Ectodermal cell (in vitro differentiated cells): Measurements from ENCODE around the gene LPAR2.
"Not testable (repeated sequence)": the region's sequence is repeated elsewhere in the genome, so short reads cannot be mapped to it uniquely, and the experiment has no call there.

Source experiments
- H3K27ac ChIP-seq: 2 replicates; pipeline ENCODE4 v1.7.0; 2013; ENCODE audit warnings: mild to moderate bottlenecking, low read depth, low read length; ENCODE audit not compliant: insufficient read depth, poor library complexity, severe bottlenecking
- H3K27me3 ChIP-seq: 2 replicates; pipeline ENCODE4 v1.7.0; 2013; ENCODE audit warnings: mild to moderate bottlenecking, low read length; ENCODE audit not compliant: insufficient read depth, control insufficient read depth, poor library complexity, severe bottlenecking
- H3K36me3 ChIP-seq: one replicate; pipeline ENCODE4 v1.7.0; 2013; ENCODE audit warnings: low read length; ENCODE audit not compliant: control insufficient read depth, insufficient read depth
- H3K4me1 ChIP-seq: one replicate; pipeline ENCODE4 v1.7.0; 2013; ENCODE audit warnings: low read length; ENCODE audit not compliant: control insufficient read depth, insufficient read depth
- H3K4me3 ChIP-seq: 2 replicates; pipeline ENCODE4 v1.7.0; 2013; ENCODE audit warnings: low read depth, low read length, control low read depth; ENCODE audit not compliant: insufficient read depth
- H3K9me3 ChIP-seq: 2 replicates; pipeline ENCODE4 v1.7.0; 2013; ENCODE audit warnings: mild to moderate bottlenecking, low read length, moderate library complexity; ENCODE audit not compliant: control insufficient read depth
- WGBS, 2 experiments: methylation state at CpG; one replicate each; pipeline ENCODE4 v1.1.7; 2013; ENCODE audit warnings: missing lambda C conversion rate in 2 of 2; 5-methylcytosine and 5-hydroxymethylcytosine counted together

LPAR2 gene

GRCh38 chr19:19598728-19599451, 29.1 kb downstream of the LPAR2 start:
- H3K4me1 ChIP-seq, H3K36me3 ChIP-seq, H3K27ac ChIP-seq, H3K4me3 ChIP-seq, H3K27me3 ChIP-seq, H3K9me3 ChIP-seq: not testable (repeated sequence)
- 94 to 96% methylated on average over 20 of the region's 20 CpGs for WGBS, 2 experiments

DNA sequence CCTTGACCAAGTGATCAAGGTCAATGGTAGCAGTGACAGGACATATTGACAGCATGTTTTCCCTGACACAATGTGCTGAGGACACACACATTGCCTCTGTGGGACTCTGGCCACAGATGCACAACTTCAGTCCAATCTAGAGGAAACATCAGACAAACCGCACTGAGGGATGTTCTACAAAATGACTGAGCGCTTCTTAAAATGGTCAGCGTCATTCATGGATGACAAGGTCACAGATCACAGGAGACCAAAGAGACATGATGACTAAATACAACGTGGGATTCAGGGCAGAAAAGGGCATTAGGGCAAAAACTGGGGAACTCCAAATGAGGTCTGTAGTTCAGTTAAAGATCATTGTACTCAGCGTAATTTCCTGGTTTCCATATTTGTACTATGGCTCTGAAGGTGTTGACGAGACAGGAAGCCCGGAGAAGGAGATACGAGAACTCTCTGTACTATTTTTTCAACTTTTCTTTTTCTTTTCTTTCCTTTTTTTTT, 30.2 kb downstream of the LPAR2 start:
- 91% methylated on average over 8 of the region's 8 CpGs for WGBS, 2 experiments
- H3K27ac ChIP-seq: no peak overlapping the region
- no peaks in the 10 kb centered on the region for H3K27me3 ChIP-seq
- H3K36me3 ChIP-seq: no peaks in the 10 kb centered on the region
- no peaks in the 10 kb centered on the region for H3K9me3 ChIP-seq
- H3K4me3 ChIP-seq: no peak overlapping the region
- no peaks in the 10 kb centered on the region for H3K4me1 ChIP-seq

GRCh38 chr19:19595171-19595701, 32.8 kb downstream of the LPAR2 start:
- Histone ChIP-seq H3K9me3 (no peaks in the 10 kb centered on the region), H3K4me1 (peaks cover 6% of the 10 kb centered on the region), H3K27me3 (no peaks in the 10 kb centered on the region), H3K4me3 (no peak overlapping the region), H3K27ac (no peak overlapping the region), H3K36me3 (no peaks in the 10 kb centered on the region)
- WGBS, 2 experiments: 88 to 91% methylated on average over 8 of the region's 8 CpGs

- H3K36me3 ChIP-seq: no peaks in the 10 kb centered on the region
- no peak overlapping the region for H3K4me3 ChIP-seq
- peaks cover 6% of the 10 kb centered on the region for H3K4me1 ChIP-seq
- WGBS, 2 experiments: 92% methylated on average over 4 of the region's 4 CpGs
- H3K9me3 ChIP-seq: no peaks in the 10 kb centered on the region
- H3K27ac ChIP-seq: no peak overlapping the region
- H3K27me3 ChIP-seq: no peaks in the 10 kb centered on the region
Observed at GRCh38 chr19:19594381-19594780, 33.6 kb downstream of the LPAR2 start.

- Histone ChIP-seq H3K4me3 (no peak overlapping the region), H3K9me3 (no peaks in the 10 kb centered on the region), H3K27ac (no peak overlapping the region), H3K36me3 (no peaks in the 10 kb centered on the region), H3K27me3 (no peaks in the 10 kb centered on the region), H3K4me1 (peaks cover 6% of the 10 kb centered on the region)
- 96% methylated on average over 10 of the region's 10 CpGs for WGBS, 2 experiments
Observed at GRCh38 chr19:19592690-19593089, 35.3 kb downstream of the LPAR2 start.

DNA sequence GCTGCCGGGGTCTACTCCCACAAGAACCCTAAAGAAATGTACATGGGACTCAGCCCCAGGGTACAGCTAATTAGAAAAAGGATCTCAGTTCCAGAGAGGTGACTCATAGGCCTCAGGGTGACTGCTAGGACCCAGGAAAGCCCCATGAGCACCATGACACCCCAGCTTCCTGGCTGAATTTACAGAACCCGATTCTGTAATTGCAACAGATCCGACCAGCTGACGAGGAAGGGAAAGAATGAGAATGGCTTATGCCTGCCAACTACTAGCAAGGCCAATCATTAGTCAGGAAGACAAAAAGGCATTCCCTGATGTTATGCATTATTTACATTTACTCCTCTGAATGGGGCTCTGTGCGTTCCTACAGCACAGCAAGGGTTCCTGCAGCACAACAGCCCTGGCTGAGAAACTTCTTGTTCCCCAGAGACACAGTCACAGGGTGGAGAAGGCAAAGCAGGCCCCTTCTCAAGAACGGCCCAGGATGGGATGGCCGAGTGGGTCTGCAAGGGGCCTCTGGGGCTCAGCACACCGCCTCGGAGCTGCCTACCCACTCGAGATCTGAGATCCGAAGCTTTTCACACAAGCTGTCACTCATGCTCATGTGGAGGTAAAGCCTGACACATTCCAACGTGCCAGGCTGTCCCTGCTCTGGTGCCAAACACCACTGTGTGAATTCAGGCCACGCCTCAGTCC, 36.7 kb downstream of the LPAR2 start:
- Histone ChIP-seq H3K4me3 (no peak overlapping the region), H3K9me3 (no peaks in the 10 kb centered on the region), H3K4me1 (peaks cover 6% of the 10 kb centered on the region), H3K27me3 (no peaks in the 10 kb centered on the region), H3K27ac (no peak overlapping the region), H3K36me3 (no peaks in the 10 kb centered on the region)
- WGBS, 2 experiments: 48 to 53% methylated on average over 13 of the region's 13 CpGs

- Histone ChIP-seq H3K27me3 (no peaks in the 10 kb centered on the region), H3K36me3 (no peaks in the 10 kb centered on the region), H3K9me3 (no peaks in the 10 kb centered on the region), H3K4me1 (peaks cover 6% of the 10 kb centered on the region), H3K4me3 (no peak overlapping the region), H3K27ac (no peak overlapping the region)
- WGBS, 2 experiments: 91 to 93% methylated on average over 2 of the region's 2 CpGs
Observed at GRCh38 chr19:19588546-19588945, 39.5 kb downstream of the LPAR2 start.

- no peaks in the 10 kb centered on the region for H3K36me3 ChIP-seq
- WGBS, 2 experiments: 88 to 97% methylated on average over 5 of the region's 5 CpGs
- H3K27ac ChIP-seq: no peak overlapping the region
- H3K27me3 ChIP-seq: no peaks in the 10 kb centered on the region
- H3K4me3 ChIP-seq: no peak overlapping the region
- no peaks in the 10 kb centered on the region for H3K9me3 ChIP-seq
- peaks cover 6% of the 10 kb centered on the region for H3K4me1 ChIP-seq
Observed at GRCh38 chr19:19587771-19588170, 40.2 kb downstream of the LPAR2 start.

GRCh38 chr19:19584356-19584755, 43.7 kb downstream of the LPAR2 start:
- Histone ChIP-seq H3K27me3 (no peaks in the 10 kb centered on the region), H3K27ac (no peak overlapping the region), H3K4me1 (peaks cover 17% of the 10 kb centered on the region), H3K9me3 (no peaks in the 10 kb centered on the region), H3K36me3 (no peaks in the 10 kb centered on the region), H3K4me3 (no peak overlapping the region)
- 90 to 92% methylated on average over 6 of the region's 6 CpGs for WGBS, 2 experiments

GRCh38 chr19:19582471-19582870, 45.5 kb downstream of the LPAR2 start:
- H3K36me3 ChIP-seq: no peaks in the 10 kb centered on the region
- peaks cover 18% of the 10 kb centered on the region for H3K4me1 ChIP-seq
- H3K27me3 ChIP-seq: no peaks in the 10 kb centered on the region
- WGBS, 2 experiments: 89 to 90% methylated on average over 6 of the region's 6 CpGs
- H3K27ac ChIP-seq: no peak overlapping the region
- no peak overlapping the region for H3K4me3 ChIP-seq
- H3K9me3 ChIP-seq: no peaks in the 10 kb centered on the region
